ENCODE measurements around the gene MAP7. TPM values are rescaled to one million over a fixed set of nuclear protein-coding genes. Genes with fewer than 3 reads are reported as not detected.

Gene MAP7
- total RNA-seq, 1 donor from 2014 or later = 0.77 TPM

- Mint-ChIP-seq H3K27me3 (ENCODE audit: low read depth) (peaks cover 20% of the 10 kb centered on the region), H3K36me3 (ENCODE audit: low read depth) (no peaks in the 10 kb centered on the region), H3K4me3 (ENCODE audit: unreplicated experiment) (no peak overlapping the region), H3K9me3 (ENCODE audit: low read depth) (no peaks in the 10 kb centered on the region), H3K4me1 (ENCODE audit: low read depth) (no peaks in the 10 kb centered on the region), H3K27ac (ENCODE audit: unreplicated experiment) (no peak overlapping the region)
- no peak for TF ChIP-seq CTCF (IDR thresholded peaks at IDR 0.05)
- DNase-seq (ENCODE audit: low spot score) = no peak
Observed at GRCh38 chr6:136350914-136351313, 199.3 kb downstream of the MAP7 start.

GRCh38 chr6:136347847-136348246 is 202.4 kb downstream of the MAP7 start:
- Mint-ChIP-seq H3K4me1 (ENCODE audit: low read depth) (peaks cover 12% of the 10 kb centered on the region), H3K27ac (ENCODE audit: unreplicated experiment) (no peak overlapping the region), H3K9me3 (ENCODE audit: low read depth) (no peaks in the 10 kb centered on the region), H3K36me3 (ENCODE audit: low read depth) (no peaks in the 10 kb centered on the region), H3K27me3 (ENCODE audit: low read depth) (peaks cover 18% of the 10 kb centered on the region), H3K4me3 (ENCODE audit: unreplicated experiment) (no peak overlapping the region)
- no peak for TF ChIP-seq CTCF (IDR thresholded peaks at IDR 0.05)
- DNase-seq (ENCODE audit: low spot score) = no peak

GRCh38 chr6:136345145-136345544 is 205.1 kb downstream of the MAP7 start:
- TF ChIP-seq CTCF (IDR thresholded peaks at IDR 0.05) = no peak
- Mint-ChIP-seq H3K9me3 (ENCODE audit: low read depth) (no peaks in the 10 kb centered on the region), H3K4me3 (ENCODE audit: unreplicated experiment) (no peak overlapping the region), H3K27ac (ENCODE audit: unreplicated experiment) (no peak overlapping the region), H3K27me3 (ENCODE audit: low read depth) (peaks cover 11% of the 10 kb centered on the region), H3K36me3 (ENCODE audit: low read depth) (no peaks in the 10 kb centered on the region), H3K4me1 (ENCODE audit: low read depth) (peaks cover 12% of the 10 kb centered on the region)
- no peak for DNase-seq (ENCODE audit: low spot score)

GRCh38 chr6:136344420-136344819 is 205.8 kb downstream of the MAP7 start:
- no peaks in the 10 kb centered on the region for H3K9me3 Mint-ChIP-seq (ENCODE audit: low read depth)
- DNase-seq (ENCODE audit: low spot score) = no peak
- peaks cover 12% of the 10 kb centered on the region for H3K4me1 Mint-ChIP-seq (ENCODE audit: low read depth)
- no peak overlapping the region for H3K4me3 Mint-ChIP-seq (ENCODE audit: unreplicated experiment)
- no peak for TF ChIP-seq CTCF (IDR thresholded peaks at IDR 0.05)
- H3K27ac Mint-ChIP-seq (ENCODE audit: unreplicated experiment) = no peak overlapping the region
- H3K27me3 Mint-ChIP-seq (ENCODE audit: low read depth) = peaks cover 3% of the 10 kb centered on the region
- no peaks in the 10 kb centered on the region for H3K36me3 Mint-ChIP-seq (ENCODE audit: low read depth)

- Mint-ChIP-seq H3K9me3 (ENCODE audit: low read depth) (no peaks in the 10 kb centered on the region), H3K36me3 (ENCODE audit: low read depth) (no peaks in the 10 kb centered on the region)
Observed at GRCh38 chr6:136343700-136344099, 206.5 kb downstream of the MAP7 start.

More at GRCh38 chr6:136343700-136344099, 206.5 kb downstream of the MAP7 start:
- Mint-ChIP-seq H3K4me1 (ENCODE audit: low read depth) (peaks cover 12% of the 10 kb centered on the region), H3K4me3 (ENCODE audit: unreplicated experiment) (no peak overlapping the region), H3K27me3 (ENCODE audit: low read depth) (peaks cover under 1% of the 10 kb centered on the region), H3K27ac (ENCODE audit: unreplicated experiment) (no peak overlapping the region)
- TF ChIP-seq CTCF (IDR thresholded peaks at IDR 0.05) = no peak
- DNase-seq (ENCODE audit: low spot score) = no peak
